Activated T-helper 2 cell treated with anti-CD3 and anti-CD28 coated beads, Interferon-gamma antibody, Interleukin-2, Interleukin-4, amounts not matched to agents 10 μg/mL and 5 μg/mL and 100 μg/mL, durations not matched to agents 14 hours and 24 hours and 36 hours (primary cell): ENCODE data around the gene HERC3. TPM values are rescaled to one million over a fixed set of nuclear protein-coding genes. Genes with fewer than 3 reads are reported as not detected.

ENCODE experiments used
- DNase-seq: peaks from one replicate; pipeline ENCODE4 v3.0.0; 2021; ENCODE audit warnings: low spot score
- H3K27ac Mint-ChIP-seq: one replicate; pipeline ENCODE4 v1.8.0; 2021; ENCODE audit warnings: mixed read lengths
- H3K27me3 Mint-ChIP-seq: one replicate; pipeline ENCODE4 v1.8.0; 2021; ENCODE audit warnings: low read depth, mixed read lengths
- H3K36me3 Mint-ChIP-seq: one replicate; pipeline ENCODE4 v1.8.0; 2021; ENCODE audit warnings: low read depth, mixed read lengths
- H3K4me1 Mint-ChIP-seq: one replicate; pipeline ENCODE4 v1.8.0; 2021; ENCODE audit warnings: low read depth, mixed read lengths
- H3K4me3 Mint-ChIP-seq: one replicate; pipeline ENCODE4 v1.8.0; 2021; ENCODE audit warnings: low read depth, mild to moderate bottlenecking, moderate library complexity, mixed read lengths
- H3K9me3 Mint-ChIP-seq: one replicate; pipeline ENCODE4 v1.8.0; 2021; ENCODE audit warnings: mixed read lengths
- intact Hi-C: fragments of 100-400 bp; cut with micrococcal nuclease; formaldehyde crosslinking; loops from one replicate; pipeline ENCODE4 v1.15.1; 2023
- total RNA-seq: library from RNA; stranded (reverse); gene quantifications from 2 replicates; pipeline ENCODE4 v1.2.3, GENCODE V29; 2022

The HERC3 gene
- total RNA-seq, 1 donor from 2014 or later, result 18.9 TPM

GRCh38 chr4:88690355-88690754 lies 98.1 kb downstream of the HERC3 start:
- intact Hi-C loops, result no loop called here

GRCh38 chr4:88693792-88694191 lies 101.5 kb downstream of the HERC3 start:
- Mint-ChIP-seq H3K4me1 (peaks cover 13% of the 10 kb centered on the region), H3K36me3 (peaks cover 16% of the 10 kb centered on the region), H3K27ac (no peak overlapping the region), H3K9me3 (no peaks in the 10 kb centered on the region), H3K4me3 (no peak overlapping the region), H3K27me3 (no peaks in the 10 kb centered on the region)
- intact Hi-C loops, result no loop called here
- DNase-seq, result no peak

More at GRCh38 chr4:88690355-88690754, 98.1 kb downstream of the HERC3 start:
- peaks cover 4% of the 10 kb centered on the region for H3K4me1 Mint-ChIP-seq
- no peak overlapping the region for H3K27ac Mint-ChIP-seq
- peaks cover 32% of the 10 kb centered on the region for H3K36me3 Mint-ChIP-seq
- DNase-seq, result no peak
- no peaks in the 10 kb centered on the region for H3K9me3 Mint-ChIP-seq
- no peak overlapping the region for H3K4me3 Mint-ChIP-seq
- no peaks in the 10 kb centered on the region for H3K27me3 Mint-ChIP-seq

- intact Hi-C loops, result loop anchor here (5.0 kb wide), 1 partner anchor 104 kb away; the partner anchor contains the start of gene HERC3
- DNase-seq, result no peak
- Mint-ChIP-seq H3K4me1 (peaks cover 11% of the 10 kb centered on the region), H3K36me3 (peaks cover 5% of the 10 kb centered on the region), H3K4me3 (peak overlapping the region; percentile 85), H3K27ac (peak overlapping the region; percentile 56), H3K27me3 (no peaks in the 10 kb centered on the region), H3K9me3 (no peaks in the 10 kb centered on the region)
Observed at GRCh38 chr4:88696630-88697029, 104.3 kb downstream of the HERC3 start.

GRCh38 chr4:88697141-88697540 lies 104.9 kb downstream of the HERC3 start:
- H3K27ac Mint-ChIP-seq, result peak overlapping the region; percentile 56
- peak overlapping the region; percentile 85 for H3K4me3 Mint-ChIP-seq
- H3K27me3 Mint-ChIP-seq, result no peaks in the 10 kb centered on the region
- peaks cover 5% of the 10 kb centered on the region for H3K36me3 Mint-ChIP-seq
- H3K9me3 Mint-ChIP-seq, result no peaks in the 10 kb centered on the region
- no peak for DNase-seq
- intact Hi-C loops, result loop anchor here (5.0 kb wide), 1 partner anchor 105 kb away; the partner anchor contains the start of gene HERC3
- peaks cover 11% of the 10 kb centered on the region for H3K4me1 Mint-ChIP-seq

- Mint-ChIP-seq H3K36me3 (peaks cover 5% of the 10 kb centered on the region), H3K4me1 (peaks cover 11% of the 10 kb centered on the region), H3K4me3 (peak within 1 kb of the TSS; percentile 85), H3K9me3 (no peaks in the 10 kb centered on the region), H3K27me3 (no peaks in the 10 kb centered on the region), H3K27ac (peak within 1 kb of the TSS; percentile 56)
- DNase-seq, result peak; percentile 61
- intact Hi-C loops, result loop anchor here (5.0 kb wide), 1 partner anchor 105 kb away; the partner anchor contains the start of gene HERC3
Observed at GRCh38 chr4:88697588-88698329, 105.5 kb downstream of the HERC3 start, which contains the start of gene NAP1L5. NAP1L5 (minus strand) TSS chr4:88697829; CDS start chr4:88697754, 75 bp downstream.

GRCh38 chr4:88698519-88698918 lies 106.2 kb downstream of the HERC3 start:
- no peaks in the 10 kb centered on the region for H3K27me3 Mint-ChIP-seq
- intact Hi-C loops, result loop anchor here (5.0 kb wide), 1 partner anchor 106 kb away; the partner anchor contains the start of gene HERC3
- no peak overlapping the region for H3K4me3 Mint-ChIP-seq
- no peaks in the 10 kb centered on the region for H3K9me3 Mint-ChIP-seq
- H3K27ac Mint-ChIP-seq, result no peak overlapping the region
- DNase-seq, result no peak
- H3K36me3 Mint-ChIP-seq, result peaks cover 5% of the 10 kb centered on the region
- peaks cover 11% of the 10 kb centered on the region for H3K4me1 Mint-ChIP-seq

GRCh38 chr4:88702782-88703181 lies 110.5 kb downstream of the HERC3 start:
- intact Hi-C loops, result no loop called here
- Mint-ChIP-seq H3K27me3 (no peaks in the 10 kb centered on the region), H3K27ac (no peak overlapping the region), H3K36me3 (peaks cover 30% of the 10 kb centered on the region), H3K4me3 (no peak overlapping the region), H3K4me1 (peaks cover 6% of the 10 kb centered on the region), H3K9me3 (no peaks in the 10 kb centered on the region)
- no peak for DNase-seq

GRCh38 chr4:88705223-88705622 lies 112.9 kb downstream of the HERC3 start:
- Mint-ChIP-seq H3K36me3 (peaks cover 40% of the 10 kb centered on the region), H3K4me3 (no peak overlapping the region), H3K4me1 (no peaks in the 10 kb centered on the region), H3K27ac (no peak overlapping the region), H3K27me3 (no peaks in the 10 kb centered on the region), H3K9me3 (no peaks in the 10 kb centered on the region)
- intact Hi-C loops, result no loop called here
- no peak for DNase-seq

GRCh38 chr4:88705805-88706492 lies 113.7 kb downstream of the HERC3 start:
- no peak overlapping the region for H3K4me3 Mint-ChIP-seq
- no peaks in the 10 kb centered on the region for H3K27me3 Mint-ChIP-seq
- H3K4me1 Mint-ChIP-seq, result no peaks in the 10 kb centered on the region
- no peak overlapping the region for H3K27ac Mint-ChIP-seq
- H3K36me3 Mint-ChIP-seq, result peaks cover 40% of the 10 kb centered on the region
- intact Hi-C loops, result no loop called here
- DNase-seq, result no peak
- no peaks in the 10 kb centered on the region for H3K9me3 Mint-ChIP-seq

- H3K4me3 Mint-ChIP-seq, result no peak overlapping the region
- peaks cover 40% of the 10 kb centered on the region for H3K36me3 Mint-ChIP-seq
- DNase-seq, result no peak
- peaks cover under 1% of the 10 kb centered on the region for H3K9me3 Mint-ChIP-seq
- no peaks in the 10 kb centered on the region for H3K4me1 Mint-ChIP-seq
- no peaks in the 10 kb centered on the region for H3K27me3 Mint-ChIP-seq
- intact Hi-C loops, result no loop called here
- no peak overlapping the region for H3K27ac Mint-ChIP-seq
Observed at GRCh38 chr4:88706574-88706973, 114.3 kb downstream of the HERC3 start.

GRCh38 chr4:88709989-88710388 lies 117.7 kb downstream of the HERC3 start:
- intact Hi-C loops, result no loop called here
- H3K9me3 Mint-ChIP-seq, result peaks cover 5% of the 10 kb centered on the region
- H3K4me3 Mint-ChIP-seq, result no peak overlapping the region
- peaks cover 54% of the 10 kb centered on the region for H3K36me3 Mint-ChIP-seq
- DNase-seq, result no peak
- no peaks in the 10 kb centered on the region for H3K27me3 Mint-ChIP-seq
- no peaks in the 10 kb centered on the region for H3K4me1 Mint-ChIP-seq
- no peak overlapping the region for H3K27ac Mint-ChIP-seq

GRCh38 chr4:88713782-88714181 lies 121.5 kb downstream of the HERC3 start:
- H3K27ac Mint-ChIP-seq, result no peak overlapping the region
- peaks cover 32% of the 10 kb centered on the region for H3K9me3 Mint-ChIP-seq
- H3K4me3 Mint-ChIP-seq, result no peak overlapping the region
- intact Hi-C loops, result no loop called here
- H3K4me1 Mint-ChIP-seq, result no peaks in the 10 kb centered on the region
- DNase-seq, result no peak
- peaks cover 66% of the 10 kb centered on the region for H3K36me3 Mint-ChIP-seq
- H3K27me3 Mint-ChIP-seq, result no peaks in the 10 kb centered on the region

GRCh38 chr4:88718098-88718497 lies 125.8 kb downstream of the HERC3 start:
- no peak overlapping the region for H3K4me3 Mint-ChIP-seq
- H3K9me3 Mint-ChIP-seq, result peaks cover 27% of the 10 kb centered on the region
- DNase-seq, result no peak
- no peaks in the 10 kb centered on the region for H3K27me3 Mint-ChIP-seq
- intact Hi-C loops, result no loop called here
- H3K4me1 Mint-ChIP-seq, result no peaks in the 10 kb centered on the region
- peaks cover 62% of the 10 kb centered on the region for H3K36me3 Mint-ChIP-seq
- H3K27ac Mint-ChIP-seq, result no peak overlapping the region
